H1 (cell line): ENCODE data around the gene LIG4. TPM values are rescaled to one million over a fixed set of nuclear protein-coding genes. Genes with fewer than 3 reads are reported as not detected.

Experiments
- CTCF ChIP-seq, 3 experiments: IDR thresholded peaks; 1 replicate in 2 of 3; 2 replicates in 1 of 3; pipeline versions ENCODE4 v1.5.1 to v1.6.1; 2011; ENCODE audit warnings: low read length in 3 of 3, mild to moderate bottlenecking in 3 of 3, inconsistent platforms in 2 of 3, low read depth in 1 of 3, moderate library complexity in 1 of 3; ENCODE audit not compliant: insufficient read depth in 1 of 3; ENCODE audit errors: control extremely low read depth in 1 of 3
- JUN ChIP-seq: IDR thresholded peaks from 2 replicates; pipeline ENCODE4 v1.6.1; 2011; ENCODE audit warnings: low read depth, mild to moderate bottlenecking, improper control_type of control experiment, low read length
- MAFK ChIP-seq: IDR thresholded peaks from 2 replicates; pipeline ENCODE4 v1.6.1; 2012; ENCODE audit warnings: low read depth, mild to moderate bottlenecking, improper control_type of control experiment, low read length
- PHF8 ChIP-seq: fragments of 200-600 bp; sonication (generic); conservative IDR thresholded peaks from 2 replicates; pipeline ENCODE4 v1.7.1; 2012; ENCODE audit warnings: low read depth, mild to moderate bottlenecking, inconsistent platforms, low read length, moderate library complexity
- SAP30 ChIP-seq: fragments of 300-600 bp; sonication (generic); IDR thresholded peaks from 2 replicates; pipeline ENCODE4 v1.7.1; 2012; ENCODE audit warnings: low read length, moderate library complexity, mild to moderate bottlenecking, inconsistent platforms; ENCODE audit not compliant: insufficient read depth, insufficient replicate concordance
- TAF7 ChIP-seq: optimal IDR thresholded peaks from 2 replicates; pipeline ENCODE3; 2011; ENCODE audit warnings: low read depth, mild to moderate bottlenecking, inconsistent platforms, low read length, moderate library complexity, borderline replicate concordance
- TBP ChIP-seq: IDR thresholded peaks from 2 replicates; pipeline ENCODE4 v1.6.1; 2011; ENCODE audit warnings: low read depth, low read length, improper control_type of control experiment
- polyA plus RNA-seq, 7 experiments: library from polyadenylated mRNA; depleted of rRNA in 3 of 7; stranded (reverse) in 5 of 7; unstranded in 2 of 7; fragments of >200 nt in 5 of 7; fragments of 200-250 nt in 2 of 7; gene quantifications; 1 replicate in 5 of 7; 2 replicates in 1 of 7; 4 replicates in 1 of 7; pipeline versions ENCODE4 v1.2.1 to v1.2.3, GENCODE V29; 2011 to 2013; ENCODE audit warnings: missing spikeins in 2 of 7, mixed read lengths in 2 of 7
- total RNA-seq: library from RNA; stranded (reverse); fragmentation: NEBNext Ultra II Directional; extraction: Animal tissue kit (Norgen Biotek cat#: 25700); gene quantifications from 2 replicates; pipeline ENCODE4 v1.2.1, GENCODE V29; 2021
- TF ChIP-seq, protein P1 (sequence below): IDR thresholded peaks from 2 replicates; pipeline ENCODE4 v1.6.1; 2011; ENCODE audit warnings: low read depth, mild to moderate bottlenecking, low read length; ENCODE audit not compliant: insufficient read depth

Gene LIG4
- total and polyA plus RNA-seq, 2 of the 8 experiments (the other 6 are each of a cell fraction or from before 2014, with no cell fraction given), result 1.1 to 4.5 TPM

- TF ChIP-seq PHF8, result no peak
- no peak for TF ChIP-seq SAP30
- TF ChIP-seq CTCF (IDR thresholded peaks at IDR 0.05; ENCODE audit: control extremely low read depth in 1 of 3, insufficient read depth in 1 of 3, low read depth in 1 of 3, low read length in 3 of 3), result no peak
- TF ChIP-seq JUN, result no peak
- TF ChIP-seq MAFK, result no peak
- TF ChIP-seq TBP, result no peak
- TF ChIP-seq TAF7, result no peak
- TF ChIP-seq, protein P1, sequence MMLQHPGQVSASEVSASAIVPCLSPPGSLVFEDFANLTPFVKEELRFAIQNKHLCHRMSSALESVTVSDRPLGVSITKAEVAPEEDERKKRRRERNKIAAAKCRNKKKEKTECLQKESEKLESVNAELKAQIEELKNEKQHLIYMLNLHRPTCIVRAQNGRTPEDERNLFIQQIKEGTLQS, result no peak
These were observed 20.9 kb downstream of the LIG4 start (continued) for GRCh38 chr13:108194435-108194936.
